DND-41 (cell line): Measurements from ENCODE around the gene DNASE2.

Experiments
- ATAC-seq: fragments of 200-7000 bp; cut with Tn5 transposase; 3 replicates; pipeline ENCODE4 v1.9.1; 2021; ENCODE audit warnings: low read depth; ENCODE audit not compliant: insufficient read depth
- DNase-seq: peaks from one replicate; pipeline ENCODE4 v3.0.0-alpha.2; 2020
- H2AFZ ChIP-seq: 2 replicates; pipeline ENCODE4 v1.6.0; 2012; ENCODE audit warnings: low read depth, low read length
- H3K27ac ChIP-seq: 2 replicates; pipeline ENCODE4 v1.5.1; 2012; ENCODE audit warnings: low read length, inconsistent platforms
- H3K27me3 ChIP-seq: fragments of 200-600 bp; sonication (generic); 2 replicates; pipeline ENCODE4 v1.6.0; 2012; ENCODE audit warnings: low read length, mild to moderate bottlenecking, inconsistent platforms; ENCODE audit not compliant: insufficient read depth, poor library complexity
- H3K36me3 ChIP-seq: 2 replicates; pipeline ENCODE4 v1.5.1; 2012; ENCODE audit warnings: low read length, inconsistent platforms; ENCODE audit not compliant: insufficient read depth
- H3K4me1 ChIP-seq: 2 replicates; pipeline ENCODE4 v1.5.1; 2012; ENCODE audit warnings: mild to moderate bottlenecking, low read length; ENCODE audit not compliant: insufficient read depth
- H3K4me2 ChIP-seq: 2 replicates; pipeline ENCODE4 v1.6.0; 2012; ENCODE audit warnings: mild to moderate bottlenecking, moderate library complexity, low read length, inconsistent platforms; ENCODE audit not compliant: insufficient read depth
- H3K4me3 ChIP-seq, 2 experiments: fragments of 200-600 bp in 1 of 2; shearing (Covaris generic) in 1 of 2; 2 replicates each; pipeline ENCODE4 v1.5.1; 2012 to 2016; ENCODE audit warnings: inconsistent platforms in 2 of 2, low read length in 2 of 2, mild to moderate bottlenecking in 2 of 2, low read depth in 1 of 2, moderate library complexity in 1 of 2
- H3K79me2 ChIP-seq: 2 replicates; pipeline ENCODE4 v1.6.0; 2012; ENCODE audit warnings: low read length, inconsistent platforms; ENCODE audit not compliant: insufficient read depth
- H3K9ac ChIP-seq: 2 replicates; pipeline ENCODE4 v1.6.0; 2012; ENCODE audit warnings: low read depth, mild to moderate bottlenecking, inconsistent platforms, low read length, moderate library complexity
- H3K9me3 ChIP-seq: 2 replicates; pipeline ENCODE4 v1.5.1; 2012; ENCODE audit warnings: low read length, moderate library complexity, mild to moderate bottlenecking, inconsistent platforms; ENCODE audit not compliant: insufficient read depth, severe bottlenecking
- H4K20me1 ChIP-seq: 2 replicates; pipeline ENCODE4 v1.6.0; 2012; ENCODE audit warnings: low read length; ENCODE audit not compliant: insufficient read depth
- EZH2 ChIP-seq: IDR thresholded peaks from 3 replicates; pipeline ENCODE4 v1.6.1; 2012; ENCODE audit warnings: borderline replicate concordance, low read depth, mild to moderate bottlenecking, moderate library complexity, low read length, inconsistent platforms; ENCODE audit not compliant: severe bottlenecking
- TF ChIP-seq, protein P1 (sequence below): IDR thresholded peaks from 2 replicates; pipeline ENCODE4 v1.5.1; 2012; ENCODE audit warnings: borderline replicate concordance, low read length, moderate library complexity, mild to moderate bottlenecking; ENCODE audit not compliant: poor library complexity, severe bottlenecking; ENCODE audit errors: extremely low read depth

Gene DNASE2

GRCh38 chr19:12907166-12907565, 25.9 kb upstream of the DNASE2 start:
- no peaks in the 10 kb centered on the region for H3K27me3 ChIP-seq
- no peak overlapping the region for H3K27ac ChIP-seq
- H2AFZ ChIP-seq, result no peak overlapping the region
- peaks cover 11% of the 10 kb centered on the region; the same call in 1 of the 2 replicates for H3K36me3 ChIP-seq
- TF ChIP-seq, protein P1, sequence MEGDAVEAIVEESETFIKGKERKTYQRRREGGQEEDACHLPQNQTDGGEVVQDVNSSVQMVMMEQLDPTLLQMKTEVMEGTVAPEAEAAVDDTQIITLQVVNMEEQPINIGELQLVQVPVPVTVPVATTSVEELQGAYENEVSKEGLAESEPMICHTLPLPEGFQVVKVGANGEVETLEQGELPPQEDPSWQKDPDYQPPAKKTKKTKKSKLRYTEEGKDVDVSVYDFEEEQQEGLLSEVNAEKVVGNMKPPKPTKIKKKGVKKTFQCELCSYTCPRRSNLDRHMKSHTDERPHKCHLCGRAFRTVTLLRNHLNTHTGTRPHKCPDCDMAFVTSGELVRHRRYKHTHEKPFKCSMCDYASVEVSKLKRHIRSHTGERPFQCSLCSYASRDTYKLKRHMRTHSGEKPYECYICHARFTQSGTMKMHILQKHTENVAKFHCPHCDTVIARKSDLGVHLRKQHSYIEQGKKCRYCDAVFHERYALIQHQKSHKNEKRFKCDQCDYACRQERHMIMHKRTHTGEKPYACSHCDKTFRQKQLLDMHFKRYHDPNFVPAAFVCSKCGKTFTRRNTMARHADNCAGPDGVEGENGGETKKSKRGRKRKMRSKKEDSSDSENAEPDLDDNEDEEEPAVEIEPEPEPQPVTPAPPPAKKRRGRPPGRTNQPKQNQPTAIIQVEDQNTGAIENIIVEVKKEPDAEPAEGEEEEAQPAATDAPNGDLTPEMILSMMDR, result no peak
- no peak for TF ChIP-seq EZH2
- ATAC-seq, result peak; percentile 19; the same call in 1 of the 3 replicates
- no peak for DNase-seq
- no peak overlapping the region for H3K4me2 ChIP-seq
- no peaks in the 10 kb centered on the region for H3K4me1 ChIP-seq
- H3K9me3 ChIP-seq, result no peaks in the 10 kb centered on the region
- H3K79me2 ChIP-seq, result no peaks in the 10 kb centered on the region
- no peaks in the 10 kb centered on the region for H4K20me1 ChIP-seq
- H3K4me3 ChIP-seq, result no peak overlapping the region
- H3K9ac ChIP-seq, result no peak overlapping the region

- ATAC-seq, result no peak
- Histone ChIP-seq H3K4me2 (no peak overlapping the region), H3K9me3 (no peaks in the 10 kb centered on the region), H3K36me3 (peaks cover 55% of the 10 kb centered on the region), H3K27me3 (no peaks in the 10 kb centered on the region), H3K9ac (no peak overlapping the region), H2AFZ (no peak overlapping the region), H3K4me1 (no peaks in the 10 kb centered on the region), H4K20me1 (no peaks in the 10 kb centered on the region), H3K4me3 (no peak overlapping the region), H3K79me2 (no peaks in the 10 kb centered on the region), H3K27ac (no peak overlapping the region)
- no peak for DNase-seq
- TF ChIP-seq, protein P1, result no peak
- no peak for TF ChIP-seq EZH2
These were observed 18.8 kb upstream of the DNASE2 start for GRCh38 chr19:12899891-12900518.

DNA sequence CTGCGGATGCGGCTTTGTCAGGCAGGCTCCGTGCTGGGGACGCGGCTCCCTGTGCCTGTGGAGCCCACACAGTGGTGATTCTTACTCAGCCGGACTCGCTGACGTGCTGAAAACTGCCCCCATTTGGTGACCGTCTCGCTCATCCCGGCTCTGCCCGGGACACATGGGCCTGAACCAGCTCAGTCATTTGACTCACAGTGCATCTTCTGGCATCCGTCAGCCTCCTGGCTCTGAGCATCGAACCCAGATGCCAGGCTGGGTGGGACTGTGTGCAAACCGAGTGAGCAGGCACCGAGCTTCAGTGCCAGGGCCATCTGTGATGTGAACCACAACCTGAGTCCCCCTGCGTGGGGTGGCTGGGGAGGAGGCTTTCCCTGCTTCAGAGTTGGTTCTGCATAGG, 15.2 kb upstream of the DNASE2 start:
- Histone ChIP-seq H3K27ac (no peak overlapping the region), H4K20me1 (peaks cover 12% of the 10 kb centered on the region), H3K79me2 (peaks cover 21% of the 10 kb centered on the region), H3K9ac (no peak overlapping the region), H3K9me3 (no peaks in the 10 kb centered on the region), H3K4me1 (peaks cover 20% of the 10 kb centered on the region), H3K36me3 (peaks cover 70% of the 10 kb centered on the region), H3K4me2 (no peak overlapping the region), H3K4me3 (no peak overlapping the region), H2AFZ (no peak overlapping the region), H3K27me3 (no peaks in the 10 kb centered on the region)
- ATAC-seq (no peak), DNase-seq (no peak)
- no peak for TF ChIP-seq EZH2
- TF ChIP-seq, protein P1, result no peak

- H3K4me1 ChIP-seq, result peaks cover 32% of the 10 kb centered on the region
- ATAC-seq (no peak), DNase-seq (no peak)
- H3K4me3 ChIP-seq, result no peak overlapping the region
- peaks cover 30% of the 10 kb centered on the region for H3K79me2 ChIP-seq
- H3K36me3 ChIP-seq, result peaks cover 57% of the 10 kb centered on the region
- no peak overlapping the region for H2AFZ ChIP-seq
- no peak overlapping the region for H3K9ac ChIP-seq
- H4K20me1 ChIP-seq, result peaks cover 16% of the 10 kb centered on the region
- H3K9me3 ChIP-seq, result no peaks in the 10 kb centered on the region
- TF ChIP-seq, protein P1, result no peak
- no peak for TF ChIP-seq EZH2
- H3K27me3 ChIP-seq, result no peaks in the 10 kb centered on the region
- no peak overlapping the region for H3K27ac ChIP-seq
- H3K4me2 ChIP-seq, result peak overlapping the region; percentile 11; the same call in 1 of the 2 replicates
These were observed 12.3 kb upstream of the DNASE2 start for GRCh38 chr19:12893582-12893981.
